ENCODE results near the gene TMEM59.

DNA sequence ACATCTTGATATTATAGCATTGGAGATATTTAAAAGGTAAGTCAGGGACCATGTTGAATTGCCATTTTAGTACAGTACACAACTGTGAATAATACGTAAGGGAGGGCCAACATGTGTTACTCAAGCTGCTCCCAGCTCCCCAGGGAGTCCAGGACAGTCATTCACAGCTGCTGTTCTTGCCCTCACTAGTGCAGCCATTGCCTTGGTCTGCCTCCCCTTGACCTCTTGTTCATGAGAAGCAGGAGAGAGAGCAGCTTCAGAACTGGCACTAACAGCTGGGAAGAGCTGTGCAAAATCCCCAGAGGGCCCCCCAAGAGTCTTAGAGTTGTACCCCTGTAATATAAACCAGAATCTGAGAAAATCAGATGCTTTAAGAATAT is 16.8 kb upstream of the TMEM59 start:
- TF ChIP-seq, protein P1, sequence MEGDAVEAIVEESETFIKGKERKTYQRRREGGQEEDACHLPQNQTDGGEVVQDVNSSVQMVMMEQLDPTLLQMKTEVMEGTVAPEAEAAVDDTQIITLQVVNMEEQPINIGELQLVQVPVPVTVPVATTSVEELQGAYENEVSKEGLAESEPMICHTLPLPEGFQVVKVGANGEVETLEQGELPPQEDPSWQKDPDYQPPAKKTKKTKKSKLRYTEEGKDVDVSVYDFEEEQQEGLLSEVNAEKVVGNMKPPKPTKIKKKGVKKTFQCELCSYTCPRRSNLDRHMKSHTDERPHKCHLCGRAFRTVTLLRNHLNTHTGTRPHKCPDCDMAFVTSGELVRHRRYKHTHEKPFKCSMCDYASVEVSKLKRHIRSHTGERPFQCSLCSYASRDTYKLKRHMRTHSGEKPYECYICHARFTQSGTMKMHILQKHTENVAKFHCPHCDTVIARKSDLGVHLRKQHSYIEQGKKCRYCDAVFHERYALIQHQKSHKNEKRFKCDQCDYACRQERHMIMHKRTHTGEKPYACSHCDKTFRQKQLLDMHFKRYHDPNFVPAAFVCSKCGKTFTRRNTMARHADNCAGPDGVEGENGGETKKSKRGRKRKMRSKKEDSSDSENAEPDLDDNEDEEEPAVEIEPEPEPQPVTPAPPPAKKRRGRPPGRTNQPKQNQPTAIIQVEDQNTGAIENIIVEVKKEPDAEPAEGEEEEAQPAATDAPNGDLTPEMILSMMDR (IDR thresholded peaks at IDR 0.05): no peak
- no peak for TF ChIP-seq POLR2A (IDR thresholded peaks at IDR 0.05)

Measured in esophagus squamous epithelium (tissue), 4 donors.